Midbrain (tissue), 1 donor: ENCODE results near the gene GPAT3.
"Not testable (repeated sequence)": the region's sequence is repeated elsewhere in the genome, so short reads cannot be mapped to it uniquely, and the experiment has no call there.

Source experiments
- DNase-seq: peaks from one replicate; lab custom pipeline; 2025; lab: John Stamatoyannopoulos, UW

GPAT3 gene

DNA sequence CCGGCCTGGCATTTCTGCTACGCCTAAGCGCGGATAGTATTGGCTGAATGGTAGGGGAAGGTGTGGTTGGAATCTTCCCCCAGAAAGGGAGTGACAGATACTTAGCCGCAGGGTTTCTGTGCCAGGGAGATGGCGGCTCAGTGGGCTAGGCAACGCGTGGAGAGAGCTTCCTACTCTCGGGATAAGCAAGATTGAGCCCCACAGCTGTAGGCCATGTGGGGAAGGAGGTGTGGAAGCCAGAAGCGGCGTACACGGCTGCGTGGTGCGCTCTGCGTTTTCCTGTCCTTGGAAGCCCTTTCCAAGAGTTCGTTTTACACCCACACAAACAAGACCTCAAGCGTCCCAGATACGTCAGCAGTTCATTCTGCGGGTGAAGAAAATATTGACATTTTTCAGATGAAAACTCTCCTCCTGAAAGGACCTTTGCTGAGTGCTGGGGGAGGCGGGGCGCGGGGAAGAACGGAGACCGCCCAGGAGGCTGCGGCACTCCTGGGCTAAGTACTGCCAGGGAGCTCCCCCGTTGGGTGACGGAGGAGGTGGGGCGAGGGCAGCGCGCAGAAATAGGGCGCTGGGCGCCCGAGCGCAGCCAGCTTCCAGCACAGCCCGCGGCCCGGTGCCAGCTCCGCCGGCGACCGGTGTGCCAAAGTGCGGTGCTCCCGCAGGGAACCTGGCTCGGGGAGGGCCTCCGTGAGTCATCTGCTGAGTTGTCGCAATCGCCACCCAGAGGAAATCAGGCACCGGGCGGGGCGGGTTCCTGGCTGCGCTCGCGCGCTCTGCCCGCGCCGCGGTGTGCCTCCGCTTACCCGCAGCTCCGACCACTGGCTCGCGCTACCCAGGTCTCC, at the start of gene GPAT3:
Gene GPAT3, plus strand, starts transcription at position 589 of the 842 bp plus-strand sequence. CDS start 515 bp downstream, outside the sequence.
- no peak for DNase-seq

- DNase-seq: no peak
Measured at GRCh38 chr4:83486457-83487129, 49.3 kb upstream of the GPAT3 start.

- DNase-seq: no peak
Measured at GRCh38 chr4:83489711-83490326, 46.1 kb upstream of the GPAT3 start.

DNA sequence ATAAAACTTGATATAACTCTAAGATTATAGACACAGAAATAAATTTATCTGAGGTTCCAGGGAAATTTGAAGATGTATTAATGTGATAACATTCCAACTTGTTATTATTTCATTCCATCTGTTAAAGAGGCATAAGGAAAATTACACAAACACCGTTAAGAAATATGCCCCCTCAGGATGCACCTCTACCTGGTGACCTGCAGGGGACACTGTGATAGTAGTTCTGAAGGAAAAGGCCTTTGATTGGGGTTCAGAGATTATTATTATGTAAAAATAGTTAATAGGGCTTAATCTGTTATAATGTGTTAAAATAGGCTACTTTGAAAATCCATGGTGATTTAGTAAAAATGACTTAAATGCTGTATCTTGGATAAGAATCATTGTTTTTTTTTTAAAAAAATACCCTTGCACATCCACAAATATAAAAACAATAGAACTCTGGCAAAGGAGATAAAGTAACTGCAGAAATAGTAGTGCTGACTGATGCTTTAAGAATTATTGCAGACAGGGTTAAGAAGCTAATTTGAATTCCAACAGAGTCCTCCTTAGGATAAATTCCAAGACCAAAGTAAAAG, 44.9 kb upstream of the GPAT3 start:
- no peak for DNase-seq

DNA sequence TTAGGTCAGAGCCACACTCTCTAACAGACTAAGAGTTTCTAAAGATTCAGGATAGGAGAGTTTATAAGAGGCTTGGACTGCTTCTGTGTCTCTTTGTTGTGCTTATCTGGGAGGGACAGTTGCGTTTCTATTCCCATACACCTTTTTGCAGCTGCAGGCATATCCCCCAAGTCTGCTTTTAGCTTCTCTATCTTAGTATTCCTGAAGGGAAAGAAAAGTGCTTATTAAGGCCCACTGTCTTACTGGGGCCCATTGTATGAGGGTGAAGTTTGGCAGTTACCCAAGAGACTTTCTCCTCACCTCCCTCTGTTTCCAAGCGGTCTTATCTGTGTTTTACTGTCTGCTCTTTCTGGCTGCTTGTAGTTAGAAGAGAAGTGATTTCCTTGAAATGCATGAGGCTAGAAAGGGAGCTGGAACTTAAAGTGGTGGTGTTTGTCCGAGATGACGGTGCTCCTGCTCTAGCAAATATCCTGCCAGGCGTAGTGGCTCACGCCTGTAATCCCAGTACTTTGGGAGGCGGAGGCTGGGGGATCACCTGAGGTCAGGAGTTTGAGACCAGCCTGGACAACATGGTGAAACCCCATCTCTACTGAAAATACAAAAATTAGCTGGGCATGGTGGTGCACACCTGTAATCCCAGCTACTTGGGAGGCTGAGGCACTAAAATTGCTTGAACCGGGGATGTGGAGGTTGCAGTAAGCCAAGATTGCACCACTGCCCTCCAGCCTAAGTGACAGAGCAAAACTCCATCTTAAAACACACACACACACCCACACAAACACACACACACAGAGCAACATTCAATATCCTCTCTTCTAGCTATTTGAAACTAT, 39.6 kb upstream of the GPAT3 start:
- DNase-seq: not testable (repeated sequence)

DNA sequence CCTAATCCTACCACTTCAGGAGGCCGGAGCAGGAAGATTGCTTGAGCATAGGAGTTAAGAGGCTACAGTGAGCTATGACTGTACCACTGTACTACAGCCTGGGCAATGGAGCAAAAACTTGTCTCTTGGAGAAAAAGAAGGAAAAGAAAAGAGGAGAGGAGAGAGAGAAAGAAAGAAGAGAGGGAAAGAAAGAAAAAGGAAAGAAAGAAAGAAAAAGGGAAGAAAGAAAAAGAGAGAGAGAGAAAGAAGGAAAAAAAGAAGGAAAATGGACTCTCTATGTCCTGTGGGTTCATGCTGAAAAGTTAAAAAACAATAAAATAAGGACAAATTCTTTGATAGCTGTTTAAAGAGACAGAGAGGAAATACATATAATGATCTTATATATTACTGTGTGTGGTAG, 37.7 kb upstream of the GPAT3 start:
- no peak for DNase-seq

- DNase-seq: not testable (repeated sequence)
Measured at GRCh38 chr4:83501671-83502070, 34.2 kb upstream of the GPAT3 start.

DNA sequence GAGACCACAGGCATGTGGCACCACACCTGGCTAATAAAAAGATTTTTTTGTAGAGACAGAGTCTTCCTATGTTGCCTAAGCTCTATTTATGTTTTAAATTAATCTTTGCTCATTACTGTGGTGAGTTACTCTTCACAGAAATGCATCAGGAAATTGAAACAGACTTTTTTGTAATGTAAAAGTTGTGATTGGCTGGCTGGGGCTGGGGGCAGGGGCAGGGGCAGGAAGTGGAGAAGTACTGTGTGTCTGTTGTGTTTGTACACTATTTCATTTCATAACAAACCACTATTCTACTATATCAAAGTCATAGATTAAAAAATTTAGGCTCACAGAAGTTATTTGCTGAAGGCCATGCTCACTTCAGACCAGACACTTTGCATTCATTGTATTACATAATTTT, 31.9 kb upstream of the GPAT3 start:
- no peak for DNase-seq

GRCh38 chr4:83504503-83504902, 31.4 kb upstream of the GPAT3 start:
- DNase-seq: no peak

- DNase-seq: no peak
Measured at GRCh38 chr4:83504996-83505395, 30.9 kb upstream of the GPAT3 start.

DNA sequence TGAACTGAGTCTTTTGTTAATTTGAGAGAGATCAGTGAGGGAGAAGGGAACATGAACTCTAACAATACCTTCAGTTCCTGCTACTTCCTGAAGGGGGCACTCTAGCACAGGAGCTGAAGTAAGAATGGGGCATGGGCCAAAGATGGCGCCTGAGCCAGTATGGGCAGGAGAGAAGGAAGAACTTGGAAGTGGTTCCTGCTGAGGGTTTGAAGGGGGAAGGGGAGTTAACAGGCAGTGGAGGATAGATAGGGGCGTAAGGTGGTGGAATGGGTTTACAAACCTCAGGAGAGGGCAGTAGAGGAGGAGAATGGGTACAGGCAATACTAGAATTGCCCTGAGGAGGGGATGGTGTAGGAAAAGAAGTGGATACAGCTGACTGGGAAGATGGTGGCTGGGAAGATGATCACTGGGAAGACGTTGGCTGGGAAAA, 26.7 kb upstream of the GPAT3 start:
- DNase-seq: peak; percentile 18

GRCh38 chr4:83510442-83510841, 25.5 kb upstream of the GPAT3 start:
- no peak for DNase-seq

GRCh38 chr4:83516042-83516772, 19.7 kb upstream of the GPAT3 start:
- DNase-seq: no peak

DNA sequence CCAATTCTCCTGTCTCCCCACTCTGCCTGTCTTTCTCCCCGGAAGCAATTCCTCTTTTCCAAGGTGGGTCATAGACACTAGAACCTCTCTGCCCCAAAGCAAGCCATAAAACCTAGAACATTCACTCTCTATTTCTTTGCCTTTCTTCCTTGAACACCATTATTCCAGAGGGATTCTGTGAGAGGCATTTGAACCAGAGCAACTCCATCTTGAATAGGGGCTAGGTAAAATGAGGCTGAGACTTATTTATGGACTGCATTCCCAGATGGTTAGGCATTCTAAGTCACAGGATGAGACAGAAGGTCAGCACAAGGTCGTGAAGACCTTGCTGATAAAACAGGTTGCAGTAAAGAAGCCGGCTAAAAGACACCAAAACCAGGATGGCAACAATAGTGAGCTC, 13.7 kb upstream of the GPAT3 start:
- no peak for DNase-seq

GRCh38 chr4:83527671-83528070, 8.2 kb upstream of the GPAT3 start:
- no peak for DNase-seq

DNA sequence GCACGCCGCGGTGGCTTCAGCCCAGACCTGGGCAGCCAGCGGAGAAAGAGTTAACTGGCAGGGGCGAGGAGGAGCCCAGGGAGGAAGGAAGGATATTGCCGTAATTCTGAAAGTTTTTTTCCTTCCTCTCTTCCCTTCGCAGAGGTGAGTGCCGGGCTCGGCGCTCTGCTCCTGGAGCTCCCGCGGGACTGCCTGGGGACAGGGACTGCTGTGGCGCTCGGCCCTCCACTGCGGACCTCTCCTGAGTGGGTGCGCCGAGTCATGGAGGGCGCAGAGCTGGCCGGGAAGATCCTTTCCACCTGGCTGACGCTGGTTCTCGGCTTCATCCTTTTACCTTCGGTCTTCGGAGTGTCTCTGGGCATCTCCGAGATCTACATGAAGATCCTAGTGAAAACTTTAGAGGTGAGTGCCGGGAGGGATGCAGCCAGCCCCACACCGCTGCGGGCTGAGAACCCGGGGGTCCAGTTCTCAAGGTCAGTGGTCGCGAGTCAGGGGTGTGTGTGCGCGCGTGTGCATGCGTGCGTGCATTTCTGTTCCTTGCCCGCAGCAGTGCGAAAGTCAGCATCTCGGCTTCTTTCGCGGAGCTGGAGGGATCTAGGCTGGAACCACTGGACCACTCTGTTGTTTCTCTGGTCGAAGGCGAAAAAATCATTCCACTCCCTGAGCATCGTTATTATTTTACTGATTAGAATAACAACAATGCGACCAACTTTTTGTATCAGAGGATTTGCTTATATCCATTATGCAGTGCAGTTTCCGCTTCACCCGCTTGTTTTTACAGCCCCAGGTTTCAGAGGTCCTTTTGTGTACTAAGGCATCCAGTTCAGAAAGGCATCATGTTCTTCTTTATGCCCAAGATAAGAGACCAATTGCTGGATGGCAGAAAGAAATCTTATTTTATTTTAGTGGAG, 709 bp downstream of the GPAT3 start:
- DNase-seq: no peak

GRCh38 chr4:83542225-83542624, 6.3 kb downstream of the GPAT3 start:
- DNase-seq: no peak

DNA sequence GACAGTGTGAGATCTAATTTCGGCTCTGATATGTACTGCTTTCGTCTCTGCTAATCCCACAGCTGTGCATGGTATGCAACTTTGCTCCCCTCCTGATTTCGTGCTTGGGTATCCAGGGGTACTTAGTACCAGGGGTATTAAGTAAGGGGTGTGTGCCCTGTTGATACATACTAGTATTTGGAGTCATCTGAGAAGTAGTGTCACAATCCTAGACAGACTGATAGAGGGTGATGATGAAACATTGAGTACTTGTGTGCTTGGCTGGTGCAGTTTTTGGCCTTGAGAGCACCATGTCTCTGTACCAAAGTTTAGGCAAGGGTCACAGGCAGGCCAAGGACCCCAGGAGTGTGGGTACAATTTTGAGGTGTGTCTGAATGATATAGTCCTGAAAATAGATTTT, 10.9 kb downstream of the GPAT3 start:
- DNase-seq: no peak

DNA sequence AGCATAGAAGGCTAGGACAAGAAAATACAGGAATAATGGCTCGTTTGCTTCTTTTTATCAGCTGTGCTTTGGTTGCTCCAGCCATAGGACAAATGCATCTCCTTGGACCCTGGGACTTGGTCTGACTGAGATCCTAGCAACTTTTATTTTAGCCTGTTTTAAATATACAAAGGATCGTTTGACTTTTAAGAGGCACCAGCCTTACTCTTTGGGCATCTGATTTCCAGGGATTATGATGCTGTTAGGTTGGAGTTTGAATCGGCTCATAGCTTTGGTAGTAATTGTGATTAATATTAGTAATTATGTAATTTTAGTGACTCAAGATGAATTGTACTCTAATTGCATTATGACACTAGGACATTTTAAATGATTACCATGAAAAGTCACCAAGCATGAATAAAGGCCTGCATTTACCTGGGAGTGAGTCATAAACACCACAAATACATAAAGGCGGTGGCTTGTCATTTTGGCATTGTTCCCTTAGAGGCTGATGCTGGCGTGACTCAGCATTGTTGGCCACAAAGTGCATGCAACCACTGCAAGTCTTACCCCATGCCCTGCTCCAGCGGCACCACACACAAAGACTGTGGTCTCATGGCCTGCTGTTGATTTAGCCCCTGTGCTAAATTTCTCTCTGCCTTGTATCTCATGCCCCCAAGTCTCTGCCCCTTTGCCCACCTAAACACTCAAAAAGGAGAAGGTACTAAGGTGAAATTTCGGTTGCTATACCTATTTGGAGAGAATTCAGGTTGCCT, 12.4 kb downstream of the GPAT3 start:
- no peak for DNase-seq
